Psoas muscle (tissue), 8 donors: ENCODE measurements around the gene FAM241A. TPM values are rescaled to one million over a fixed set of nuclear protein-coding genes. Genes with fewer than 3 reads are reported as not detected.
"Not testable (repeated sequence)": the region's sequence is repeated elsewhere in the genome, so short reads cannot be mapped to it uniquely, and the experiment has no call there.

Source experiments
- ATAC-seq, 4 donors: fragments of 200-7000 bp; cut with Tn5 transposase; one replicate each; pipeline ENCODE4 v1.9.1; 2020; ENCODE audit warnings: moderate library complexity in 3 of 4, mild to moderate bottlenecking in 2 of 4
- DNase-seq, 2 donors: peaks; one replicate each; pipeline ENCODE4 v3.0.0-alpha.2; 2020
- H3K27ac ChIP-seq: fragments of 200-600 bp; one replicate; pipeline ENCODE4 v1.8.0; 2022
- H3K27me3 ChIP-seq, 3 donors: fragments of 200-600 bp in 1 of 3; one replicate each; pipeline versions ENCODE4 v1.6.1 to v1.8.0; 2013 to 2022; ENCODE audit warnings: low read length in 2 of 3, mild to moderate bottlenecking in 2 of 3, moderate library complexity in 1 of 3; ENCODE audit not compliant: insufficient read depth in 3 of 3
- H3K36me3 ChIP-seq, 2 donors: fragments of 200-600 bp in 1 of 2; one replicate each; pipeline versions ENCODE4 v1.6.1 to v1.8.0; 2013 to 2022; ENCODE audit warnings: low read depth in 1 of 2, mild to moderate bottlenecking in 1 of 2, moderate library complexity in 1 of 2; ENCODE audit not compliant: insufficient read depth in 1 of 2
- H3K4me1 ChIP-seq: fragments of 200-600 bp; one replicate; pipeline ENCODE4 v1.8.0; 2022
- H3K4me3 ChIP-seq: fragments of 200-600 bp; one replicate; pipeline ENCODE4 v1.8.0; 2022; ENCODE audit warnings: mild to moderate bottlenecking
- H3K9me3 ChIP-seq: fragments of 200-600 bp; one replicate; pipeline ENCODE4 v1.8.0; 2022
- CTCF ChIP-seq: fragments of 200-600 bp; IDR thresholded peaks from one replicate; pipeline ENCODE4 v1.8.0; 2022; ENCODE audit warnings: antibody characterized with exemption
- WGBS, 3 donors: extraction: QIAGEN DNeasy Blood & Tissue Kit; methylation state at CpG; one replicate each; pipeline versions ENCODE4 v1.1.6 to v1.1.7; 2013; 5-methylcytosine and 5-hydroxymethylcytosine counted together
- intact Hi-C, 2 donors: fragments of 100-400 bp; cut with DNase I; formaldehyde crosslinking; loops; one replicate each; pipeline versions ENCODE4 v1.11.0 to v1.14.2; 2022
- polyA plus RNA-seq, 3 donors: library from polyadenylated mRNA; stranded (reverse); fragments of 200-250 nt; gene quantifications; one replicate each; pipeline ENCODE4 v1.2.3, GENCODE V29; 2013
- total RNA-seq, 4 donors: library from RNA; stranded (reverse); fragmentation: NEBNext Ultra II Directional in 2 of 4; extraction: Animal tissue kit (Norgen Biotek cat#: 25700) in 2 of 4; gene quantifications; one replicate each; pipeline versions ENCODE4 v1.2.1 to v1.2.4, GENCODE V29; 2021 to 2023
- donor health status: healthy with polysubstance abuse.
- donor health status: DM: no; HTN: no; CAD: no; lungs with moderate emphysema.
- donor health status: Bipolar disorder and iron deficiency.
- donor health status: healthy.
- donor health status: DM: yes; HTN: yes; CAD: no.
- donor health status: DM: no; HTN: no; CAD: no.
- donor health status: DM: no; HTN: no; CAD: no.
- donor health status: DM: yes; HTN: yes; CAD: no.

FAM241A gene
- total and polyA plus RNA-seq, 7 donors: 2.6 to 6.0 (median 3.1) TPM

GRCh38 chr4:112206431-112206830 is 61.2 kb downstream of the FAM241A start:
- no peak for ATAC-seq
- intact Hi-C loops: no loop called here

GRCh38 chr4:112208137-112209095 is 63.2 kb downstream of the FAM241A start:
- WGBS, 3 donors: 74 to 87% (median 76%) methylated on average over 7 of the region's 7 CpGs
- H3K4me1 ChIP-seq, H3K36me3 ChIP-seq, ATAC-seq, DNase-seq, H3K27me3 ChIP-seq, H3K27ac ChIP-seq, H3K4me3 ChIP-seq, H3K9me3 ChIP-seq, intact Hi-C loops: not testable (repeated sequence)

More at GRCh38 chr4:112206431-112206830, 61.2 kb downstream of the FAM241A start:
- WGBS, 3 donors: 80 to 83% (median 83%) methylated on average over 2 of the region's 2 CpGs
- Histone ChIP-seq H3K9me3 (no peaks in the 10 kb centered on the region), H3K27me3 (no peaks in the 10 kb centered on the region), H3K4me1 (no peaks in the 10 kb centered on the region), H3K4me3 (no peak overlapping the region), H3K36me3 (no peaks in the 10 kb centered on the region), H3K27ac (no peak overlapping the region)
- DNase-seq: no peak
- no peak for TF ChIP-seq CTCF

- WGBS, 3 donors: 74 to 100% (median 80%) methylated on average over 1 of the region's 1 CpG
- H3K9me3 ChIP-seq: no peaks in the 10 kb centered on the region
These were observed 65.5 kb downstream of the FAM241A start for GRCh38 chr4:112210777-112211176.

GRCh38 chr4:112213091-112213490 is 67.8 kb downstream of the FAM241A start:
- Histone ChIP-seq H3K4me1 (no peaks in the 10 kb centered on the region), H3K9me3 (no peaks in the 10 kb centered on the region), H3K36me3 (no peaks in the 10 kb centered on the region), H3K27me3 (no peaks in the 10 kb centered on the region), H3K27ac (no peak overlapping the region), H3K4me3 (no peak overlapping the region)
- TF ChIP-seq CTCF: no peak
- intact Hi-C loops: no loop called here
- DNase-seq (no peak), ATAC-seq (no peak)
- 60 to 75% (median 65%) methylated on average over 2 of the region's 2 CpGs for WGBS, 3 donors

More at GRCh38 chr4:112210777-112211176, 65.5 kb downstream of the FAM241A start:
- intact Hi-C loops: no loop called here
- Histone ChIP-seq H3K36me3 (no peaks in the 10 kb centered on the region), H3K27me3 (no peaks in the 10 kb centered on the region), H3K27ac (no peak overlapping the region), H3K4me3 (no peak overlapping the region), H3K4me1 (no peaks in the 10 kb centered on the region)
- TF ChIP-seq CTCF: no peak
- no peak for ATAC-seq
- DNase-seq: no peak

- Histone ChIP-seq H3K36me3 (no peaks in the 10 kb centered on the region), H3K27ac (no peak overlapping the region), H3K4me3 (no peak overlapping the region), H3K9me3 (no peaks in the 10 kb centered on the region), H3K4me1 (no peaks in the 10 kb centered on the region), H3K27me3 (no peaks in the 10 kb centered on the region)
- TF ChIP-seq CTCF: no peak
- ATAC-seq (no peak), DNase-seq (no peak)
- intact Hi-C loops: no loop called here
- 94 to 95% (median 94%) methylated on average over 3 of the region's 3 CpGs for WGBS, 3 donors
These were observed 68.6 kb downstream of the FAM241A start for GRCh38 chr4:112213856-112214255.
